ENCODE data around the gene CHST7. TPM values are rescaled to one million over a fixed set of nuclear protein-coding genes. Genes with fewer than 3 reads are reported as not detected.

Gene CHST7
- total and polyA plus RNA-seq, 2 of the 13 experiments (the other 11 are each of a cell fraction or from before 2014, with no cell fraction given) = 2.4 to 5.2 TPM

GRCh38 chrX:46545111-46546005 lies 28.2 kb upstream of the CHST7 start, which contains the start of gene ZNF674 (continued):
- TF ChIP-seq POLR2A (IDR thresholded peaks at IDR 0.05; ENCODE audit: insufficient read depth in 1 of 2, low read depth in 2 of 2, low read length in 2 of 2) = peak; percentile 75 to 87
- TF ChIP-seq LCORL (IDR thresholded peaks at IDR 0.05) = no peak
- TF ChIP-seq LCORL (CRISPR knock-in tag; IDR thresholded peaks at IDR 0.05) = peak; percentile 74
- peak; percentile 73 for TF ChIP-seq THAP11 (CRISPR knock-in tag; IDR thresholded peaks at IDR 0.05)
- TF ChIP-seq ZNF75D (CRISPR knock-in tag; IDR thresholded peaks at IDR 0.05; ENCODE audit: borderline replicate concordance) = no peak
- TF ChIP-seq ZNF580 (CRISPR knock-in tag; IDR thresholded peaks at IDR 0.05; ENCODE audit: borderline replicate concordance, low read depth) = no peak
- no peak for TF ChIP-seq HOXA5 (CRISPR knock-in tag; IDR thresholded peaks at IDR 0.05)
- TF ChIP-seq ELF1 (CRISPR knock-in tag; IDR thresholded peaks at IDR 0.05) = peak; percentile 79
- no peak for TF ChIP-seq HNRNPLL (IDR thresholded peaks at IDR 0.05; ENCODE audit: low read depth, low read length, poor library complexity, severe bottlenecking)
- 0 out of 2 replicates have a peak, but pooled peaks have one; percentile 31 for TF ChIP-seq SP5 (CRISPR knock-in tag; IDR thresholded peaks at IDR 0.05; ENCODE audit: borderline replicate concordance, low read depth)
- TF ChIP-seq CREM (IDR thresholded peaks at IDR 0.05) = peak; percentile 32; the same call in 1 of the 2 replicates
- TF ChIP-seq CREM (CRISPR knock-in tag; IDR thresholded peaks at IDR 0.05) = no peak
- 0 out of 2 replicates have a peak, but pooled peaks have one; percentile 48 for TF ChIP-seq ZNF546 (CRISPR knock-in tag; conservative IDR thresholded peaks at IDR 0.05)
- TF ChIP-seq ZNF18 (CRISPR knock-in tag; IDR thresholded peaks at IDR 0.05; ENCODE audit: insufficient replicate concordance) = peak; percentile 46
- peak; percentile 67 for TF ChIP-seq SALL1 (CRISPR knock-in tag; IDR thresholded peaks at IDR 0.05)
- peak; percentile 64 for TF ChIP-seq XRCC5 (optimal IDR thresholded peaks at IDR 0.05; ENCODE audit: low read length)
- TF ChIP-seq AKNA (CRISPR knock-in tag; IDR thresholded peaks at IDR 0.05; ENCODE audit: borderline replicate concordance) = no peak
- no peak for TF ChIP-seq HIVEP1 (CRISPR knock-in tag; IDR thresholded peaks at IDR 0.05)
- no peak for TF ChIP-seq MTA3 (CRISPR knock-in tag; IDR thresholded peaks at IDR 0.05)
- TF ChIP-seq ZFP91 (CRISPR knock-in tag; IDR thresholded peaks at IDR 0.05; ENCODE audit: borderline replicate concordance) = peak; percentile 72; the same call in 1 of the 2 replicates
- TF ChIP-seq ZNF691 (CRISPR knock-in tag; IDR thresholded peaks at IDR 0.05; ENCODE audit: borderline replicate concordance, low read depth) = peak; percentile 17; the same call in 1 of the 2 replicates

Data from HepG2 (cell line).